Stimulated activated CD4-positive, alpha-beta T cell treated with anti-CD3 and anti-CD28 coated beads, TNF-alpha, amount 100 ng/mL, for 24 hours (primary cell): ENCODE data around the gene PUS3.
"Not testable (repeated sequence)": the region's sequence is repeated elsewhere in the genome, so short reads cannot be mapped to it uniquely, and the experiment has no call there.

Experiments used
- DNase-seq, 3 experiments: peaks; one replicate each; pipeline ENCODE4 v3.0.0-alpha.2; 2020; ENCODE audit warnings: low read depth in 3 of 3

PUS3 gene

GRCh38 chr11:125871391-125872137 lies 31.4 kb downstream of the PUS3 start:
- DNase-seq = peak in 1 of 3 experiments; percentile 19

GRCh38 chr11:125869521-125869920 lies 33.5 kb downstream of the PUS3 start:
- DNase-seq = no peak

GRCh38 chr11:125865354-125865753 lies 37.7 kb downstream of the PUS3 start:
- not testable (repeated sequence) for DNase-seq

GRCh38 chr11:125862786-125863185 lies 40.2 kb downstream of the PUS3 start:
- DNase-seq = not testable (repeated sequence)

- not testable (repeated sequence) for DNase-seq
These were observed 45.3 kb downstream of the PUS3 start for GRCh38 chr11:125857670-125858069.

- no peak for DNase-seq
These were observed 56.8 kb downstream of the PUS3 start for GRCh38 chr11:125846188-125846587.
